Measurements from ENCODE around the gene RNU6-9. TPM values are rescaled to one million over a fixed set of nuclear protein-coding genes. Genes with fewer than 3 reads are reported as not detected.

The RNU6-9 gene
- total RNA-seq, 1 donor from 2014 or later = not detected

DNA sequence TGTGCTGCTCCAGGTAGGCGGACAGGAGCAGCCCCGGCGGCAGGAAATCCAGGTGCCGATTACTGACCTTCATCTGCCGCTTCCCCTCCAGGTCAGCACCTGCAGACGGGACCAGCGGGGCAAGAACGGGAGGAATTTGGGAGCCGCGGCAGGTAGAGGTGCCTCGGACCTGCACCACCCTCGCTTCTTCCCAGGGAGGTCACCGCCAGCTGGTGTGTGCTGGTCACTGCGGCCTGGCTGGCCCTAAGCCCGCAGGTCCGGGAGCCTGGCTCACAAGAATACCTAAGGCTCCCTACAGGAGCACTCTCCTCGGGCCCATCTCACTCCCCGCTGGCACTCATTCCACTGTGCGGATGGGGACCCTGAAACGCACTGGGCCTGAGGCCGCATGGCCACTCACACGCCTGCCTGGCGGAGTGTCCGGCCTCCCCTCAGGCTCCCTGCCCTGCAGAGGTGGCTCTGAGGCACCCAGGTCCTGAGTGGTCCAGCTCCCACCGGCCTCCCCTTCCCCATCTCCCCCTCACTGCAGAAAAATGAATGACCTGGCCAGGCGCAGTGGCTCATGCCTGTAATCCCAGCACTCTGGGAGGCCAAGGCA is 4.3 kb downstream of the RNU6-9 start:
- DNase-seq (ENCODE audit: low spot score) = no peak

DNA sequence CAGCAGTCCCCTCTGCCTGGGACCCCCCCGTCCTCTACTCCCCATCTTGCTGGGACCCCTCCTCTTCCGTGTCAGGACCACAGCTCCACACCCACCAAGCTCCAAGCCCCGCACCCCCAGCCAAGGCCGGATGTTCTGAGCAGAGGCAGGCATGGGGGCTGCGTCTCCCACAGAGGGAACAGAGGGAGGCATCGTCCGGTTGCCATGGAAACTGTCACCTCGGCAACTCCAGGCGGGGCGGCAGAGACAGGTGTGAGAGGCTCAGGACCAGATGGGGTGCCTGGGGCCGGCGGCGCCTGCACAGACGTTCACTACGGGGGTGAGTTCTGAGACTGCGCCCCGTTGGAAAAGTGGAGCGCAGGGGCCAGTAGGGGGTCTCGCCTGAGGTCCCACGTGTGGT is 5.4 kb downstream of the RNU6-9 start:
- DNase-seq (ENCODE audit: low spot score) = no peak

DNA sequence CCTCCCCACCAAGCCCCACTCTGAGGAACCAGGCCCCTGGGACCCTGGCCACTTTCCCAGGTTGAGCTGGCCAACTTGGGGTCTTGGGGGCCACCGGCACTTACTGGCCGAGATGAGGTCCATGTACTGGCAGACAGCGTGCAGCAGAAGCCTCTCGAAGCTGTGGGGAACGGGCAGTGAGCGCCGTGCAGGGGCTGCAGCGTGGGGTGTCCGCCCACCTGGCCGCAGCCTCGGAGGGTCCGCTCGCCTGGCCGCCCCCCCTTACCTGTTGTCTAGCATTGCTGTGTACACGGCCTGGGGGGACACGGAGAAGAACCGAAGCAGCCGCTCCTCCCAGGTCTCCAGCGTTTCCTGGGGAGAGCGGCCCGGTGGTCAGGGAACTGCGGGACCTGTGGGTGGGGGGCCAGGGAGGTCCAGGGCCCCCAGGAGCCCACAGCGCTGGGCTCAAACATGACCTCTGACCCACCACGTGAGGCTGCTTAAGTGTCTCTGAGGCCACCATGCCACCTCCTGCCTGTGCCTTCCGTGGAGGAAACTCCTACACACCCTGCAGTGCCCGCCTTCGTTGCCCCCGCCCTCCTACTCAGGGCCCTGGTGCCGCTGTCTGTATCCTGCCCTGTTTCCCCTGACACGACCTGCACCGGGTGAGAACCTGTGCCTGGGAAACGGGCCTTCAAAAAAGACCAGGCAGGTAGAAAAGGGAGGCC is 6.2 kb downstream of the RNU6-9 start:
- no peak for DNase-seq (ENCODE audit: low spot score)

DNA sequence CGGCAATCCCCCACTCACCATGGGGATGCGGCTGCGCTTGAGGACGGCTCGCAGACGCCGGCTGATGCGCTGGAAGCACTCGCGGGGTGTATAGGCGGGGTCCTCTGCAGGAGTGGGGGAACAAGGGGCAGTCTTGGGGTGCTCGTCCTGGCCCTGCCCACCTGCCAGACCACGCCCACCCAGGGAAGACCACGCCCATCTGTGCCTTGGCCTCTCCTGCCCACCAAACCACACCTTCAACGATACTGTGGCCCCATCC is 6.7 kb downstream of the RNU6-9 start:
- DNase-seq (ENCODE audit: low spot score) = no peak

DNA sequence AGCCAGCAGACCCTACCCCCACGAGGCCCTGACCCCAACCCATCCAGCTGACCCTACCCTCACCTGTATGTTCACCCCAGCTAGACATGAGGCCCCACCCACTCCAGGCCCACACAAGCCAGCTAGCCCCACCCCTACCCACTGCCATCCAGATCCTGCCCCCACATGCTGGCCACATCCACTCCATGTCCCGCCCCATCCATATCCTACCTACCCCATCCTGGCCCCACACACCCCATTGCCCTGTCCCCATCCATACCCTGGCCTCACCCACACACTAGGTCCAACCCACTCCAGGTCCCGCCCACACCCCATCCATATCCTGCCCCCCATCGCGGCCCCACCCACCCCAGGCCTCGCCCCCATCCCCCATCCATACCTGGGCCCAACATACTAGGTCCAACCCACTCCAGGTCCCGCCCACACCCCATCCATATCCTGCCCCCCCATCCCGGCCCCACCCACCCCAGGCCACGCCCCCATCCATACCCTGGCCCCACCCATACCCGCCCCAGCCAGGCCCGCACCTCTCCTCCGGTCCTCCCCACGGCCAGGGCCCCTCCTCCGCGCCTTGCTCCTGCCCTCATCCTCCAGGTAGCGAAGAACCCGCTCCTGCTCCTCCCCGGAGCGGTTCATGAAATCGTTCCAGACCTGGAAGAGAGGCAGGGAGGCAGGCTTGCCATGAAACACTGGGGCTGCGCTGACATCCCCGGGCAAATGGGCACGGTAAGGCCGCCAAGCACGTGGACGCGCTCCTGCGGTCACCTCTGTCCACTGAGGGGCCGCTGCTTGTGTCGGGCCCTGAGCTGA is 7.2 kb downstream of the RNU6-9 start:
- no peak for DNase-seq (ENCODE audit: low spot score)

DNA sequence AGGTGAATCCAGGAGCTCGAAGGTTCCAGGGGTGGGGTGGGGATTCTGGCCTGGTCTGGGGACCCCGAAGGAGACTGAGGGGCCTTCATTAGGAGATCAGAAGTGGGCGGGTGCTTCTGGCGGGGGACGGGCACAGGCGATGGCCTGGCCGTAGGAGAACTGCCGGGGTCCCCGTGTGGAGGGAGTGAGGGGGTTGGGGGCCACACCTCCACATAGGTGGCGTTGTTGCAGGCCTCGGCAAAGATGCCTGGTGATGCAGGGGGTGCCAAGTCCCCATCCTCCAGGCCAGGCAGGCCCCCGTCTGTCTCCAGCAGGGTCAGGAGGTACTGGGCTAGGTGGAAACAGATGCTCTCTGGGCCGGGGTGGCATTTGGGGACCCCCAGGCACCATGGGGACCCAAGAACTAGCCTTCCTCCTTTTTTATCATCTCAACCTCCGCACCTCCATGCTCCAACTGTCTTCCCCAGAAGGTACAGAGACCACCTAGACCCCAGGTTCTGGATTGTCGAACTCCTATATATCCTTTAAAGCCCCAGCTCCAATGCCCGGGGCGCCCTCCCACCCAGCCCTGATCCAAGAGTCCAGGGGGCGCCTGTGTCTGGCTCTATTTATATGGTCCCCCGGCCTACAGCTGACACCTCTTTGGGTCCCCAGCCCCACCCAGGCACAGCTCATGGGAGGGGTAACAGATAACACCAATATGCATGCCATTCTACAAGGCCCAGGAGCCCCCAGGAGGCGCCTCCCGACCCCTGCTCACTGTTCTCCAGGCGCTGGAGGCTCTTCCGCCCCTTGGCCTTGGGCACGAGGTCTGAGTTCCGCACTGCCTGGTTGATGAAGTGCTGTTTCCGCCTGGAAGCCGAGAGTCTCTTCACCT is 8.2 kb downstream of the RNU6-9 start:
- DNase-seq (ENCODE audit: low spot score) = no peak

DNA sequence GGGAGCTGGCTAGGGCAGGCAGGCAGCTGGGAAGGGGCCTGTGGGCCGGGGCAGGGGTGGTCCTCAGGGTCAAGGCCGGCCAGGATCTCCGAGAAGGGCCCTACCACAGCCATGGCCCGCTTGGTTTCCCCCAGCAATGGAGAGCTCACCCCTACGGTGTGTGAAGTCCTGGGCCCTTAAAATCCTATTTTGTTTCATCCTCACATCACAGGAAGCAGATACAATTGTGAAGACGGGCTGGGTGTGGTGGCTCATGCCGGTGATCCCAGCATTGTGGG is 8.7 kb downstream of the RNU6-9 start:
- DNase-seq (ENCODE audit: low spot score) = no peak

DNA sequence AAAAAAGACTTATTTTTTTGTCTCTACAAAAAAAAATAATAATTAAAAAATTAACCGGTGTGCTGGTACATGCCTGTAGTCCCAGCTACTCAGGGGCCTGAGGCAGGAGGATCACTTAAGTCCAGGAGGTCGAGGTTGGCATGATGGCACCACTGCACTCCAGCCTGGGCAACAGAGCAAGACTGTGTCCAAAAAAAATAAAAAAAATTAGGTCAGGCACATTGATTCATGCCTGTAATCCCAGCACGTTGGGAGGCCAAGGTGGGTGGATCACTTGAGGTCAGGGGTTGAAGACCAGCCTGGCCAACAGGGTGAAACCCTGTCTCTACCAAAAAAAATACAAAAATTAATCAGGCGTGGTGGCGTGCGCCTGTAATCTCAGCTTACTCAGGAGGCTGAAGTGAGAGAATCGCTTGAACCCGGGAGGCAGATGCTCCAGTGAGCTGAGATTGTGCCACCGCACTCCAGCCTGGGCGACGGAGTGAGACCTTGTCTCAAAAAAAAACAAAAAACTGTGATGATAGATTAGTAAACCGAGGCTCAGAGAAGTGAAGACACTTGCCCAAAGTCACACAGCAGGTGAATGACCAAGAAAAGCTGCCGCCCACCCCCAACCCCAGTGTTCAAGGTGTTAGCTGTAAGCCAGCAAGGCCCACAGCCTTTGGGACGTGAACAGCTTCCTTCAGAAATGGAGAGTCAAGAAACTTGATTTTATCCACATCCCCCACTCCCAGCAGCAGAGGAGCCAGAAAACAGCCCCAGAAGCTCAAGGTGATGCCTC is 9.4 kb downstream of the RNU6-9 start:
- DNase-seq (ENCODE audit: low spot score) = no peak

DNA sequence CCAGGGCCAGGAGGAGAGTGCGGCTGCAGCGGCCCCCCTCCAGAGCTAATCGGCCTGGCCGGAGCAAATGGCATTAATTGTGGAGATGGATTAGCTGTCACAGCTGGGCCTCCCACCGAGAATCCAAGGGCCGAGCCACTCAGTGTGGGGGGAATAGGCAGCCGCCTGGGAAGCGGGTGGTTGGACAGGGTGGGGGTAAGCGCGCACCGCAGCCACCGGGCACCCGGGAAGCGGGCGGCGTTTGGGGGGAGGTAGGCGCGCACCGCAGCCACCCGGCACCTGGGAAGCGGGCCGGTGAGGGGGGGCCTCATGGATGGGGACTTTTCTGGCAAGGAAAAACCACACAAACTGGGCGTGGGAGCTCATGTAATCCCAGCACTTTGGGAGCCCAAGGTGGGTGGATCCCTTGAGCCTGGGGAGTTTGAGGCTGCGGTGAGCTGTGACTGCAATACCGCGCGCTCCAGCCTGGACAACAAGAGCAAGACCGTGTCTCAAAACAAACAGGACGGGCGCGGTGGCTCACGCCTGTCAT is 10.0 kb downstream of the RNU6-9 start:
- DNase-seq (ENCODE audit: low spot score) = no peak

DNA sequence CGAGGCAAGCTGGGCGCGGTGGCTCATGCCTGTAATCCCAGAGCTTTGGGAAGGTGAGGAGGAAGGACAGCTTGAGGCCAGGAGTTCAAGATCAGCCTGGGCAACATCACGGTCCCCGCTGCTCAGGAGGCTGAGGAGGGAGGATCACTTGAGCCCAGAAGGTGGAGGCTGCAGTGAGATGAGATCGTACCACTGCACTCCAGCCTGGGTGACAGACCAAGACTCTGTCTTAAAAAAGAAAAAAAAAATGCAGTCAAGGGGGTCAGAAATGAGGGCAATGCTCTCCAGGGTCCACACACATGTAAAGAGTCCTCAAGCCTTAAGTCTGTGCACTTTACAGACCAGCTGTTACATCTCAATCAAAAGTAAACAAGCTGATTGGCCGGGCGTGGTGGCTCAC is 11.3 kb downstream of the RNU6-9 start:
- no peak for DNase-seq (ENCODE audit: low spot score)

DNA sequence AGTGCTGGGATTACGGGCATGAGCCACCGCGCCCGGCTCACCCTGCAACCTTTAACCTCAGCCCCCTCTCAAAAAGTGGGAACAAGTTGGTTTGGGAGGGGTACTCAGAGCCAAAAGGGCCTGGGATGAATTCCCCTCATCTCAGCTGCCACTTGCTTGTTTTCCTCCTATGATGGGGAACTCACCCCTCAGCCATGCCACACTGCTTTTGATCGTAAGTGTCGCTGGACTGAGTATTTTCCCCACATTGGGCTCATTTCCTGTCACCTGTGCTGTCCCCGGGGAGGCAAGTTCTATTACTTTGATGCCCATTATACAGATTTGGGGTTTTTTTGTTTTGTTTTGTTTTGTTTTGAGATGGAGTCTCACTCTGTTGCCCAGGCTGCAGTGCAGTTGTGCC is 13.2 kb downstream of the RNU6-9 start:
- no peak for DNase-seq (ENCODE audit: low spot score)

DNA sequence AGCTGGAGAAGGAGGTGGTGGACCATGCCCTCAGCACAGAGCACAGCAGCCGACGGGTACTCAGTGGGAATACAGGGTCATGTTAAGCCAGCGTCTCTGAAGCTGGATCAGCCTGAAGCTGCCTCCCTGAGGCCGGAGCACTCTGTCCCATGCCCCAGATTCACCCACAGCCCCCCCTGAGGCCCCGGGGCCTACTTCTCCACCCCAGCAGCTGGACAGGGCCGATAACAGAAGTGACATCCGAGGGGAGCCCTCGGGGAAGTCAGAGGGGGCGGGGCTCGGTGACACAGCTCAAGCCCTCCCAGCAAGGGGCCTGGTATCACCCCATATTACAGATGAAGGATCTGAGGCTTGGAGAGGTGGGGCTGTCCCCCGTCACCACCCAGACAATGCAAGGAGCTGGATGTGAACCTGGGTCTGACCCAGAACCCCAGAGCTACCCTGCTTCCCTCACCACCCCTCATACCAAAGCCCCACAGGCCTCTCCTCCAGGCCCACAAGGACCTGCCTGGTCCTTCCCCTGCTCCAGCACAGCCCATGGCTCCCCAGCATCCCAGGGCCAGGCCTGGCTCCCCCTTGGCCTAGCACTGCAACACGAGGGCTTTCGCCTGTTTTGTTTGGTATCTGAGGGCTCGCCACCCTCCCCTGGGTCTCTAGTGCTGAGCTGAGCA is 14.0 kb downstream of the RNU6-9 start:
- DNase-seq (ENCODE audit: low spot score) = no peak

DNA sequence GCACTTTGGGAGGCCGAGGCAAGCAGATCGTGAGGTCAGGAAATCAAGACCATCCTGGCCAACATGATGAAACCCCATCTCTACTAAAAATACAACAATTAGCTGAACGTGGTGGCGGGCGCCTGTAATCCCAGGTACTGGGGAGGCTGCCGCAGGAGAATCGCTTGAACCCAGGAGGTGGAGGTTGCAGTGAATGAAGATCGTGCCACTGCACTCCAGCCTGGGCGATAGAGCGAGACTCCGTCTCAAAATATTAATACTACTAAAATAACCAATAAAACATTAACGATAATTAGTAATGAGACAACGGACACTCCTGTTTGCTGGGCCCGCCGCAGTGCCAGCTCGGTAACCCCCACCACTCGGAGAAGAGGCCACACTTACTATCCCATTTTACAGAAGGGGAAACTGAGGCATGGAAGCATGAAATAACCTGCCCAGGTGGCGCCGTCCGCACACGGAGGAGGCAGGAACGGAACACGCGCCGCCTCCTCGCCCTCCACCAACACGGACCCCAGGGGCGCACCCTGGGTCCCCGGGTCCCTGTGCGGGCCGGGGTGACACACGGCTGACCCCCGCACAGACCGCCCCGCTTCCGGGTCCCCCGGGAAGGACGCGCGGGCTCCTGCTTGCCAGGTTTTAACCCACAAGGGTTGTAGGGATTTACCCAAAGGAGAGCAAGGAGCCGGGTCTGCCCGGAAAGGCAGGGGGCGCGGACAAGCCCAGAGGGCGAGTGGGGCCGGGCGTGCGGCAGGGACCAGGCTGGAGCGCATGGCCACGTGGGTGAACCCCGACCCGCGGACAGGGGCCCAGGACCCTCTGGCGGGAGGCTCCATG is 18.1 kb downstream of the RNU6-9 start:
- DNase-seq (ENCODE audit: low spot score) = no peak

DNA sequence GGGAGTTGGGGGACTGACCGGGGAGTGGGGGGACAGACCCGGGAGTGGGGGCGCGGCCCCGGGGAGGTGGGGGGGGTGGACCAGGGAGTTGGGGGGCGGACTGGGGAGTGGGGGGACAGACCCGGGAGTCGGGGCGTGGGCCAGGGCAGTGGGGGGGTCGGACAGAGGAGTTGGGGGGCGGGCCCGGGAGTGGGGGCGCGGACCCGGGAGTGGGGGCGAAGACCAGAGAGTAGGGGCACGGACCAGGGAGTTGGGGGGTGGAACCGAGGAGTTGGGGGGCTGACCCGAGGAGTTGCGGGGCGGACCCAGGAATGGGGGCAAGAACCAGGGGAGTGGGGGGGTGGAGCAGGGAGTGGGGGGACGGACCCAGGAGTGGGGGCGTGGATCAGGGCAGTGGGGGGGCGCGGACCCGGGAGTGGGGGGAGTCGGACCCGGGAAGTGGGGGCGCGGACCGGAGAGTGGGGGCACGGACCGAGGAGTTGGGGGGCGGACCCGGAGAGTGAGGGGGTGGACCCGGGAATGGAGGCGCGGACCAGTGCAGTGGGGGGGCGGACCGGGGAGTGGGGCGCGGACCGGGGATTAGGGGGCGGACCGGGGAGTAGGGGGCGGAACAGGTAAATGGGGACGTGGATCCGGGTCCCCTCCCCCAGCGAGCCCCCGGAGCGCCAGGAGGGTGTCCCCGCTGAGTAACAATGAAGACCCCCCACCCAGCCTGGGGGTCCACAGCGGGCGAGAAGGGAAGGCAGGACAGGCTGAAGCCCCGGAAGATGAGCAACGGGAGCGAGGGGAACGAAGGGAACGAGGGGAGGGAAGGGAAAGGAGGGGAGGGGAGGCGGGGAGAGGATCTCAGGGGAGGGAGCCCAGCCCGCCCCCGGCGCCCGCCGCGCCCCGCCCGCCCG is 19.1 kb downstream of the RNU6-9 start:
- DNase-seq (ENCODE audit: low spot score) = no peak

DNA sequence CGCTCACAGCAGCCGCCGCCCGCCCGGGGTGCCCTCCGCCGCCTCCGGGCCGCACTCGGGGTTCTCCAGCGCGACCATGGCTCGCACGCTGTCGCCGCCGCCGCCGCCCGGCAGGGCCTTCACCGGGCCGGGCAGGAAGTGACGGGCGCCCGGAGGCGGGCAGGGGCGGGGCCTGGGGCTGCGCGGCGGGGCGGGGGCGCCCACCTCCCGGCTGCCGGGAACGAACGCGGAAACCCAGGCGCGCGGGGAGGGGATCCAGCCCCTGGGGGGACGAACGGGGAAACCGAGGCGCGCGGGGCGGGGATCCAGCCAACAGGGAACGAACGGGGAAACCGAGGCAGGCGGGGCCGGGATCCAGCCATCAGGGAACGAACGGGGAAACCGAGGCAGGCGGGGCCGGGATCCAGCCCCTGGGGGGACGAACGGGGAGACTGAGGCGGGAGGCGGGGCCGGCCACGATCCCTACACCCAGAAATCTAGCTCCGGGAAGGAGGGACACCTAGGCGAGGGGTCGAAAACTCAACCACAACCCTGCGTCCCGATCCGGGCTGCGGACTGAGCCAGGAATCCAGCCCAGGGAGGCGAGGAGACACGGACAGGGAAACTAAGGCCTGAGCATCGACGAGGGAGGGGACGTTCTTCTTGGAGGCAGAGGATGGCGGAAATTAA is 19.9 kb downstream of the RNU6-9 start, which contains the start of gene R3HDM4:
Gene R3HDM4, minus strand, starts transcription at position 140 of the 669 bp plus-strand sequence. Its CDS starts 62 bp downstream, at position 78.
- DNase-seq (ENCODE audit: low spot score) = peak; percentile 66

DNA sequence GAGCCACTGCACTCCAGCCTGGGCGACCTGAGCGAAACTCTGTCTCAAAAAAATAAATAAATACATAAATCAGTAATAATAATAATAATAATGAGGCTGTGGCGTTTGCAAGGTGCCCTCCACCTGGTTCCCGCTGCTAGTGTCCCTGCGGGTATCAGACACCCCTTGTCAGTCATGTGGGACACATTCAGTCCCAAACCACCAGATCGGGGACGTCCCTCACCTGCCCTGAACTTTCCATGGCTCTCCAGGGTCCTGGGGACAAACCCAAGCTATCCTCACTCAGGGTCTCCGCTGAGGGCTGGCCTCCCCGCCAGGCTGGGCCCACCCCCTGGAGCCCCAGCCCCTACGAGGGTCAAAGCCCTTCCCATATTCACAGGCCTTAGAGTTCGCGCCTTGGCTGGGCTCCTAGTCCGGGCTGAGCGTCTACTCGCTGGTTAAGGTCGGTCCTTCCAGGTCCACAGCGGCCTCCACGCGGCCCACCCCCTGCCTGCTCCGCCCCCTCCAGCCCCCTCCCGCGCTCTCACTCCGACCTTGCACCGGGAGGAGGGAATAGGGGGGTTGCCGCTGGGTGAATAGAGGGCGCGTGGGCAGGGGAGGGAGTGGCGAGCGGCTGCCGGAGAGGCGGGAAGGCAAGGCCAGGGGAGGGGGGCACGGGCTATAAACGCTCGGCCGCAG is 23.5 kb downstream of the RNU6-9 start:
- no peak for DNase-seq (ENCODE audit: low spot score)

Data from umbilical cord (tissue), 2 donors.